ENCODE data around the gene CCNK. TPM values are rescaled to one million over a fixed set of nuclear protein-coding genes. Genes with fewer than 3 reads are reported as not detected.

The CCNK gene
- total RNA-seq, 2 donors from 2014 or later, result 65.8 to 67.7 TPM

GRCh38 chr14:99514552-99515300 is 33.5 kb downstream of the CCNK start:
- no peaks in the 10 kb centered on the region for H3K27me3 ChIP-seq
- no peak overlapping the region for H3K4me3 ChIP-seq
- intact Hi-C loops (cut with DNase I), result loop anchor here (10.0 kb wide), 1 partner anchor 370 kb away; no protein-coding TSS in a partner anchor
- H3K27ac ChIP-seq, result no peak overlapping the region
- H3K9ac ChIP-seq (ENCODE audit: low read depth in 2 of 2, low read length in 2 of 2), result no peak overlapping the region
- H3K4me1 ChIP-seq, result no peaks in the 10 kb centered on the region
- no peak for TF ChIP-seq CTCF (IDR thresholded peaks at IDR 0.05)
- no peak for DNase-seq
- no peaks in the 10 kb centered on the region for H3K36me3 ChIP-seq
- H3K9me3 ChIP-seq, result no peaks in the 10 kb centered on the region

- intact Hi-C loops (cut with DNase I), result loop anchor here (10.0 kb wide), 1 partner anchor 369 kb away; no protein-coding TSS in a partner anchor
Measured at GRCh38 chr14:99515301-99516155, 34.3 kb downstream of the CCNK start.

GRCh38 chr14:99516156-99516870 is 35.1 kb downstream of the CCNK start:
- Histone ChIP-seq H3K4me1 (no peaks in the 10 kb centered on the region), H3K9ac (ENCODE audit: low read depth in 2 of 2, low read length in 2 of 2) (no peak overlapping the region), H3K36me3 (no peaks in the 10 kb centered on the region), H3K27ac (no peak overlapping the region), H3K27me3 (no peaks in the 10 kb centered on the region), H3K9me3 (no peaks in the 10 kb centered on the region), H3K4me3 (no peak overlapping the region)
- DNase-seq, result no peak
- intact Hi-C loops (cut with DNase I), result loop anchor here (10.0 kb wide), 1 partner anchor 368 kb away; no protein-coding TSS in a partner anchor
- TF ChIP-seq CTCF (IDR thresholded peaks at IDR 0.05), result no peak

More at GRCh38 chr14:99515301-99516155, 34.3 kb downstream of the CCNK start:
- no peak overlapping the region for H3K27ac ChIP-seq
- no peaks in the 10 kb centered on the region for H3K36me3 ChIP-seq
- H3K27me3 ChIP-seq, result no peaks in the 10 kb centered on the region
- no peak for DNase-seq
- no peak for TF ChIP-seq CTCF (IDR thresholded peaks at IDR 0.05)
- no peak overlapping the region for H3K9ac ChIP-seq (ENCODE audit: low read depth in 2 of 2, low read length in 2 of 2)
- H3K9me3 ChIP-seq, result no peaks in the 10 kb centered on the region
- H3K4me1 ChIP-seq, result no peaks in the 10 kb centered on the region
- H3K4me3 ChIP-seq, result no peak overlapping the region

- H3K9ac ChIP-seq (ENCODE audit: low read depth in 2 of 2, low read length in 2 of 2), result no peak overlapping the region
- TF ChIP-seq CTCF (IDR thresholded peaks at IDR 0.05), result no peak
- no peak overlapping the region for H3K27ac ChIP-seq
- H3K27me3 ChIP-seq, result no peaks in the 10 kb centered on the region
- H3K9me3 ChIP-seq, result no peaks in the 10 kb centered on the region
- no peak for DNase-seq
- H3K4me1 ChIP-seq, result no peaks in the 10 kb centered on the region
- no peaks in the 10 kb centered on the region for H3K36me3 ChIP-seq
- intact Hi-C loops (cut with DNase I), result loop anchor here (10.0 kb wide), 1 partner anchor 368 kb away; no protein-coding TSS in a partner anchor
- no peak overlapping the region for H3K4me3 ChIP-seq
Measured at GRCh38 chr14:99516871-99517642, 35.8 kb downstream of the CCNK start.
